Caco-2 (cell line): ENCODE results near the gene MKRN2. TPM values are rescaled to one million over a fixed set of nuclear protein-coding genes. Genes with fewer than 3 reads are reported as not detected.

ENCODE experiments used
- BruUV-seq: library from RNA; stranded (reverse); fragments of 400-500 nt; replicated peaks from 2 replicates; lab custom pipeline; 2021; lab: Mats Ljungman, UMichigan
- CTCF ChIA-PET: fragments of 300-600 bp; sonication (Branson Sonifier 250); formaldehyde crosslinking; loops from one replicate; lab custom pipeline; 2022; ENCODE audit warnings: antibody characterized with exemption; lab: Charles Lee
- POLR2A ChIA-PET: fragments of 300-600 bp; sonication (Branson Sonifier 250); formaldehyde crosslinking; loops from one replicate; lab custom pipeline; 2022; ENCODE audit warnings: antibody characterized with exemption; lab: Charles Lee
- DNase-seq, 2 experiments: peaks; one replicate each; pipeline versions ENCODE4 v3.0.0 to v3.0.0-alpha.2; 2020 to 2022
- H3K27me3 ChIP-seq: replicated peaks from 2 replicates; pipeline ENCODE4 v1.6.0; 2011; ENCODE audit warnings: low read length; ENCODE audit not compliant: control insufficient read depth, insufficient read depth
- H3K36me3 ChIP-seq: 2 replicates; pipeline ENCODE4 v1.5.1; 2011; ENCODE audit warnings: low read length; ENCODE audit not compliant: control insufficient read depth, insufficient read depth
- H3K4me1 ChIP-seq: fragments of 250-450 bp; sonication (Bioruptor Pico); 2 replicates; pipeline ENCODE4 v1.5.1; 2020; ENCODE audit warnings: mild to moderate bottlenecking
- H3K4me3 ChIP-seq: 2 replicates; pipeline ENCODE4 v1.5.1; 2011; ENCODE audit warnings: low read depth, mild to moderate bottlenecking, control low read depth, low read length
- H3K9me3 ChIP-seq: fragments of 250-450 bp; sonication (Bioruptor Pico); 2 replicates; pipeline ENCODE4 v1.5.1; 2020; ENCODE audit warnings: mild to moderate bottlenecking, moderate library complexity
- H3K27ac Mint-ChIP-seq: one replicate; pipeline ENCODE4 v1.8.0; 2022; ENCODE audit warnings: mixed read lengths; ENCODE audit not compliant: unreplicated experiment
- H3K27me3 Mint-ChIP-seq: one replicate; pipeline ENCODE4 v1.8.0; 2022; ENCODE audit warnings: mixed read lengths; ENCODE audit not compliant: insufficient read depth, unreplicated experiment
- H3K36me3 Mint-ChIP-seq: one replicate; pipeline ENCODE4 v1.8.0; 2022; ENCODE audit warnings: mild to moderate bottlenecking, mixed read lengths; ENCODE audit not compliant: insufficient read depth, unreplicated experiment
- H3K4me1 Mint-ChIP-seq: one replicate; pipeline ENCODE4 v1.8.0; 2022; ENCODE audit warnings: low read depth, mixed read lengths; ENCODE audit not compliant: unreplicated experiment
- H3K4me3 Mint-ChIP-seq: one replicate; pipeline ENCODE4 v1.8.0; 2022; ENCODE audit warnings: mild to moderate bottlenecking, moderate library complexity, mixed read lengths; ENCODE audit not compliant: unreplicated experiment
- H3K9me3 Mint-ChIP-seq: one replicate; pipeline ENCODE4 v1.8.0; 2022; ENCODE audit warnings: mixed read lengths; ENCODE audit not compliant: unreplicated experiment
- CTCF ChIP-seq, 2 experiments: fragments of 200-600 bp in 1 of 2; IDR thresholded peaks; 1 replicate in 1 of 2; 2 replicates in 1 of 2; pipeline versions ENCODE4 v1.5.1 to v1.8.0; 2011 to 2022; ENCODE audit warnings: antibody characterized with exemption in 1 of 2, control low read depth in 1 of 2, inconsistent platforms in 1 of 2, low read depth in 1 of 2, low read length in 1 of 2, mild to moderate bottlenecking in 1 of 2, moderate library complexity in 1 of 2; ENCODE audit not compliant: insufficient read depth in 1 of 2, severe bottlenecking in 1 of 2, unreplicated experiment in 1 of 2
- intact Hi-C: fragments of 100-400 bp; cut with micrococcal nuclease; formaldehyde crosslinking; loops from one replicate; pipeline ENCODE4 v1.10.0; 2022; ENCODE audit not compliant: unreplicated experiment
- total RNA-seq: library from RNA; stranded (reverse); gene quantifications from 2 replicates; pipeline ENCODE4 v1.2.3, GENCODE V29; 2022

Gene MKRN2
- total RNA-seq, 1 experiment from 2014 or later: 25.2 TPM

GRCh38 chr3:12578742-12579141 lies 21.9 kb downstream of the MKRN2 start:
- no peaks in the 10 kb centered on the region for H3K4me1 ChIP-seq
- no peak overlapping the region for H3K4me3 Mint-ChIP-seq
- no peak overlapping the region for H3K4me3 ChIP-seq
- TF ChIP-seq CTCF (IDR thresholded peaks at IDR 0.05; ENCODE audit: insufficient read depth in 1 of 2, low read depth in 1 of 2, low read length in 1 of 2, severe bottlenecking in 1 of 2, unreplicated experiment in 1 of 2): peak in 1 of 2 experiments; percentile 31
- DNase-seq: no peak
- H3K27ac Mint-ChIP-seq: no peak overlapping the region
- CTCF ChIA-PET: interaction anchor here (0.6 to 1.0 kb wide), 3 partner anchors 11 to 444 kb away, joined by 3 read pairs; no protein-coding TSS in a partner anchor
- H3K27me3 ChIP-seq: no peaks in the 10 kb centered on the region
- POLR2A ChIA-PET: interaction anchor here (0.6 to 1.0 kb wide), 3 partner anchors 21 to 263 kb away, joined by 3 to 4 read pairs (median 3); partner anchors contain the start of gene MKRN2
- H3K9me3 Mint-ChIP-seq: no peaks in the 10 kb centered on the region
- no peaks in the 10 kb centered on the region for H3K27me3 Mint-ChIP-seq
- peaks cover 94% of the 10 kb centered on the region for H3K36me3 Mint-ChIP-seq
- H3K4me1 Mint-ChIP-seq: no peaks in the 10 kb centered on the region
- H3K9me3 ChIP-seq: 0 out of 2 replicates have a peak, but pooled peaks cover 2% of the 10 kb centered on the region
- intact Hi-C loops: no loop called here
- peaks cover 7% of the 10 kb centered on the region for H3K36me3 ChIP-seq
- BruUV-seq: no TSS peak

- Histone ChIP-seq H3K4me1 (no peaks in the 10 kb centered on the region), H3K27me3 (no peaks in the 10 kb centered on the region), H3K9me3 (0 out of 2 replicates have a peak, but pooled peaks cover 2% of the 10 kb centered on the region), H3K4me3 (no peak overlapping the region), H3K36me3 (peaks cover 7% of the 10 kb centered on the region)
- no peaks in the 10 kb centered on the region for H3K27me3 Mint-ChIP-seq
- intact Hi-C loops: no loop called here
- H3K4me1 Mint-ChIP-seq: no peaks in the 10 kb centered on the region
- no peak overlapping the region for H3K4me3 Mint-ChIP-seq
- CTCF ChIA-PET: no interaction called here
- POLR2A ChIA-PET: no interaction called here
- H3K9me3 Mint-ChIP-seq: no peaks in the 10 kb centered on the region
- DNase-seq: no peak
- no TSS peak for BruUV-seq
- TF ChIP-seq CTCF (IDR thresholded peaks at IDR 0.05; ENCODE audit: insufficient read depth in 1 of 2, low read depth in 1 of 2, low read length in 1 of 2, severe bottlenecking in 1 of 2, unreplicated experiment in 1 of 2): no peak
- peak overlapping the region; percentile 51 for H3K27ac Mint-ChIP-seq
- H3K36me3 Mint-ChIP-seq: peaks cover 94% of the 10 kb centered on the region
Measured at GRCh38 chr3:12579456-12579855, 22.6 kb downstream of the MKRN2 start.

DNA sequence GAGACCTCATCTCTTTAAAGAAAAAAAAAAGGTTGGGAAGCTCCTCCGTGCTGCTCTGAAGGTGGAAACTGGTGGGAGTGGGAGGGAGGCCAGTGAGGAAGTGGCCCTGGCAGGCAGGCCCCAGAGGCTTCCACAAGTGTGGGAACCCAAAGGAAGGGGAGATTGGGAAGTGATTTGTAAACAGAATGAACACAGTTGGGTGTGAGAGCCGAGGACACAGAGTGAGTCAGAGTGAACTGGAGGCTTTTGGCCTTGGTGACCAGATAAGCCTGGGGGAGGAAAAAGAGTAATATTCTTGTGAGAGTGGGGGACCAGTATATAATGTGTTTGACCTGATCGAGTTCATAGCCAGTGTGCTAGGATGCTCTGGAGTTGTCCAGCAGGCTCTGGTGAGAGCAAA lies 23.0 kb downstream of the MKRN2 start:
- peaks cover 94% of the 10 kb centered on the region for H3K36me3 Mint-ChIP-seq
- Histone ChIP-seq H3K4me3 (no peak overlapping the region), H3K27me3 (no peaks in the 10 kb centered on the region), H3K9me3 (0 out of 2 replicates have a peak, but pooled peaks cover 2% of the 10 kb centered on the region), H3K36me3 (peaks cover 7% of the 10 kb centered on the region), H3K4me1 (no peaks in the 10 kb centered on the region)
- H3K27me3 Mint-ChIP-seq: no peaks in the 10 kb centered on the region
- peak overlapping the region; percentile 51 for H3K27ac Mint-ChIP-seq
- H3K4me1 Mint-ChIP-seq: no peaks in the 10 kb centered on the region
- no peak overlapping the region for H3K4me3 Mint-ChIP-seq
- no peak for TF ChIP-seq CTCF (IDR thresholded peaks at IDR 0.05; ENCODE audit: insufficient read depth in 1 of 2, low read depth in 1 of 2, low read length in 1 of 2, severe bottlenecking in 1 of 2, unreplicated experiment in 1 of 2)
- ChIA-PET CTCF (interaction anchor here (0.6 kb wide), 1 partner anchor 453 kb away, joined by 3 read pairs; no protein-coding TSS in a partner anchor), POLR2A (no interaction called here)
- no TSS peak for BruUV-seq
- no peak for DNase-seq
- intact Hi-C loops: no loop called here
- no peaks in the 10 kb centered on the region for H3K9me3 Mint-ChIP-seq
